OCI-LY7 (cell line): ENCODE measurements around the gene FMN1.

Experiments
- EZH2phosphoT487 ChIP-seq: fragments of 200-600 bp; sonication (generic); IDR thresholded peaks from 2 replicates; pipeline ENCODE4 v1.6.1; 2018; ENCODE audit warnings: low read depth, borderline replicate concordance, mild to moderate bottlenecking, mixed run types, antibody characterized with exemption, low read length, moderate library complexity, mixed read lengths
- TF ChIP-seq, protein P1 (sequence below): fragments of 200-600 bp; sonication (generic); conservative IDR thresholded peaks from 2 replicates; pipeline ENCODE4 v1.5.1; 2014; ENCODE audit warnings: mild to moderate bottlenecking, antibody characterized with exemption, low read length, moderate library complexity, mixed read lengths

GRCh38 chr15:32799936-32800535 is 394.5 kb downstream of the FMN1 start:
- TF ChIP-seq, protein P1, sequence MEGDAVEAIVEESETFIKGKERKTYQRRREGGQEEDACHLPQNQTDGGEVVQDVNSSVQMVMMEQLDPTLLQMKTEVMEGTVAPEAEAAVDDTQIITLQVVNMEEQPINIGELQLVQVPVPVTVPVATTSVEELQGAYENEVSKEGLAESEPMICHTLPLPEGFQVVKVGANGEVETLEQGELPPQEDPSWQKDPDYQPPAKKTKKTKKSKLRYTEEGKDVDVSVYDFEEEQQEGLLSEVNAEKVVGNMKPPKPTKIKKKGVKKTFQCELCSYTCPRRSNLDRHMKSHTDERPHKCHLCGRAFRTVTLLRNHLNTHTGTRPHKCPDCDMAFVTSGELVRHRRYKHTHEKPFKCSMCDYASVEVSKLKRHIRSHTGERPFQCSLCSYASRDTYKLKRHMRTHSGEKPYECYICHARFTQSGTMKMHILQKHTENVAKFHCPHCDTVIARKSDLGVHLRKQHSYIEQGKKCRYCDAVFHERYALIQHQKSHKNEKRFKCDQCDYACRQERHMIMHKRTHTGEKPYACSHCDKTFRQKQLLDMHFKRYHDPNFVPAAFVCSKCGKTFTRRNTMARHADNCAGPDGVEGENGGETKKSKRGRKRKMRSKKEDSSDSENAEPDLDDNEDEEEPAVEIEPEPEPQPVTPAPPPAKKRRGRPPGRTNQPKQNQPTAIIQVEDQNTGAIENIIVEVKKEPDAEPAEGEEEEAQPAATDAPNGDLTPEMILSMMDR = no peak
- TF ChIP-seq EZH2phosphoT487 = no peak
